Glomerular visceral epithelial cell (primary cell): ENCODE data around the gene PLEKHH2.
"Not testable (repeated sequence)": the region's sequence is repeated elsewhere in the genome, so short reads cannot be mapped to it uniquely, and the experiment has no call there.

Source experiments
- DNase-seq: peaks from one replicate; pipeline ENCODE4 v3.0.0-alpha.2; 2016; ENCODE audit errors: extremely low spot score

PLEKHH2 gene

DNA sequence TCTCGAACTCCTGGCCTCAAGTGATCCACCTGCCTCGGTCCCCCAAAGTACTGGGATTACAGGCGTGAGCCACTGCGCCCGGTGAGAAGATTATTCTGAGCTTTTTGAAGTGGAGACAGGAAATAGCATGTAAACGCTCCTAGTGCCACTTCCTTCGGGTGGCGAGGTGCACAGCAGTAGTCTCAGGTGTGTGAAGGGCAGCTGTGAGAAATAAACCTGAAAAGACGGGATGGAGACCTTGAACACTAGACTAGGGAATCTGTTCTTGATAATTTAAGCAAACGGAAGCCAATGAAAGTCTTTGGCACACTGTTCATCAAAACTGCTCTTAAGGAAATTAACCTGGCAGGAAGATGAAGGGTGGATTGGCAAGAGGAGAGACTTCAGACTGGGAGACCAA, 439 bp upstream of the PLEKHH2 start:
- DNase-seq = no peak

DNA sequence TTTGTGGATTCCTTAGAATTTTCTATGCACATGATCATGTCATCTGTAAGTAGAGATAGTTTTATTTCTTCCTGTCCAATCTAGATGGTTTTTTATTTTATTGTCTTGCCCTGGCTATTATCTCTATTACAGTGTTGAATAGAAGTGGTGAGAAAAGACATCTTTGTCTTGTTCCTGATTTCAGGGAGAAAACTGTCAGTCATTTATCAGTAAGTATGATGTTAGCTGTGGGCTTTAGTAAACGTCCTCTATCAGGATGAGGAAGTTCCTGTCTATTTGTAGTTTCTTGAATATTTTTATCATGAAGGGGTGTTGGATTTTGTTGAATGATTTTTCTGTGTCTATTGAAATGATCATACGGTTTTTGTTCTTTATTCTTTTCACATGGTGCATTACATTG, 5.3 kb downstream of the PLEKHH2 start:
- no peak for DNase-seq

GRCh38 chr2:43643680-43644079, 6.6 kb downstream of the PLEKHH2 start:
- DNase-seq = no peak

- DNase-seq = no peak
These were observed 12.1 kb downstream of the PLEKHH2 start for GRCh38 chr2:43648994-43649701.

GRCh38 chr2:43653506-43653905, 16.4 kb downstream of the PLEKHH2 start:
- DNase-seq = no peak

DNA sequence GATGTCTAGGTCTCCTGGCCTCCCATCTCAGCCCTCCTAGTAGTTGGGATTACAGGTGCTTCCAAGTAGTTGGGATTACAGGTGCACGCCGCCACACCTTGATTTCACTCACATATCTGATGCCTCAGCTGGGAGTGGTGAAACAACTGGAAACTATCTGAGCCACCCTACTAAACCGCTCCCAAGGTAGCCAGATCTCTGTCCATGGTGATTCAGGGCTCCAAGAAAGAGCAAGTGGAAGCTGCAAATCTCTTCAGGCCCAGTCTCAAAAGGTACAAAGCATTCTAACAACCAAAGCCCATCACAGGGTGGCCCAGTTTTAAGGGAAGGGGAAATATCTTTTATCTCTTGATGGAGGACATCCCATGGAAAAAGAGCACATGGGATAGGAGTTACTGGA, 20.2 kb downstream of the PLEKHH2 start:
- no peak for DNase-seq

GRCh38 chr2:43675646-43676321, 38.7 kb downstream of the PLEKHH2 start:
- no peak for DNase-seq

GRCh38 chr2:43676322-43677050, 39.4 kb downstream of the PLEKHH2 start, which contains the start of gene C1GALT1C1L:
Gene C1GALT1C1L (minus strand): TSS chr2:43676429. CDS start chr2:43676322, 107 bp downstream.
- DNase-seq = peak; percentile 66

- DNase-seq = not testable (repeated sequence)
These were observed 40.7 kb downstream of the PLEKHH2 start for GRCh38 chr2:43677783-43678182.

- no peak for DNase-seq
These were observed 48.3 kb downstream of the PLEKHH2 start for GRCh38 chr2:43685357-43685756.

GRCh38 chr2:43689999-43690398, 52.9 kb downstream of the PLEKHH2 start:
- no peak for DNase-seq

DNA sequence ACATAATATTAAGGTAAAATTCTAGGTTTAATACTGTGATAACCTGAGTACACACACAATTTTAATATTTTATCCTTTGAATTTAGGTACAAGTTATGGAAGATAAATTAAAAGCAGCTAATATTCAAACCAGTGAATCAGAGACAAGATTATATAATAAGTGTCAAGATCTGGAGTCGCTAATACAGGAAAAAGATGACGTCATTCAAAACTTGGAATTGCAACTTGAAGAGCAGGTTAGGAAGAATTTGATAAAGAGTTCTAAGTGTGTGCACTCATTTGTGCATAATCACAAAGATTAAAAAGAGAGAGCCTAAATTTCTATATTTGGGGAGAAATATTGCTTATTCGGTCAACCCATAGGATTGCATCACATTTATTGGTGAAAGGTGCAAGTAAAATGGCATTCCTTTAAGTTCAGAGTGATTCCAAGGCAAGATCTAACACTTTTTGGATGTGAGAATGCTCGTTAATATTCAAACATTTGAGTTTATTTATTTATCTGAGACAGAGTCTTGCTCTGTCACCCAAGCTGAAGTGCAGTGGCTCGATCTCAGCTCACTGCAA, 55.5 kb downstream of the PLEKHH2 start:
- DNase-seq = no peak

DNA sequence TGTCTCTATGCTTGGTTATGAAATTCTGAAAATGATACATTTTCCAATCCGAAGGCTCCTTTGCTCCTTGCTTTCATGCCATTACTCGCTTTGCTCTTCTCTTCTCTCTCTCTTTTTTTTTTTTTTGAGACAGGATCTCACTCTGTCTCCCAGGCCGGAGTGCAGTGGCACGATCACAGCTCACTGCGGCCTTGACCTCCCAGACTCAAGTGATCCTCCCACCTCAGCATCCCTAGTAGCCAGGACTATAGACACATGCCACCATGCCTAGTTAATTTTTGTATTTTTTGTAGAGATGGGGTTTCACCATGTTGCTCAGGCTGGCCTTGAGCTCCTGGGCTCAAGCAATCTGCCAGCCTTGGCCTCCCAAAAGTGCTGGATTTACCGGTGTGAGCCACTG, 61.1 kb downstream of the PLEKHH2 start:
- DNase-seq = not testable (repeated sequence)

DNA sequence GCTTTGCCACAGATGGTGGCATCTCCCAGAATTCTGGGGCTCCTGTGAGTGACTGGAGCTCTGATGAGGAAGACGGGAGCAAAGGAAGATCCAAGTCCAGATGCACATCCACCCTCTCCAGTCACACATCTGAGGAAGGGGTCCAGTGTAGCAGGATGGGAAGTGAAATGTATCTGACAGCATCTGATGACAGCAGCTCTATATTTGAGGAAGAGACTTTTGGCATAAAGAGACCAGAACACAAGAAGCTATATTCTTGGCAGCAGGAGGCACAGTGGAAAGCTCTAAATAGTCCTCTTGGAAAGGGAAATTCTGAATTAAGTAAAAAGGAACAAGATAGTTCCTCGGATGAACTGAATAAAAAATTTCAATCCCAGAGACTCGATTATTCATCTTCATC, 62.7 kb downstream of the PLEKHH2 start:
- no peak for DNase-seq

- DNase-seq = no peak
These were observed 64.1 kb downstream of the PLEKHH2 start for GRCh38 chr2:43701111-43701510.

GRCh38 chr2:43707255-43708015, 70.4 kb downstream of the PLEKHH2 start:
- DNase-seq = no peak

- DNase-seq = no peak
These were observed 71.1 kb downstream of the PLEKHH2 start for GRCh38 chr2:43708178-43708577.

- DNase-seq = no peak
These were observed 71.8 kb downstream of the PLEKHH2 start for GRCh38 chr2:43708891-43709290.

DNA sequence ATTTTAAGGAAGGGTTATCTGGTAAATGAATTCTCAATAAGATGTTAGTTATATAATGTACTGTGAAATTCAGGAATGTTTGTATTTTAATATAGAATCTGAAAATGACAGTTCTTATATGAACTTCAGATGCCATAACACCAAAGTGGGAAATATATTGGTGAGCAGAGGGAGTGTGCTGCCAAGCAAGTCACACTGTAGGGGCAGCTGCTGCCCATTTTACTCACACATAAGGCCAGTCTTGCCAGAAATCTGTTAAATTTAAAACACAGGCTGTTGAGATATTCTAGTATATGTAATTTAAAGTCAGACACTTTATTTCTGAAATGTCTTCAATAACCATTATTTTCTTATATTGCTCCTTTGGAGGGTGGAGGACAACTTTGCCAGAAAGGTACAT, 73.8 kb downstream of the PLEKHH2 start:
- DNase-seq = no peak

- no peak for DNase-seq
These were observed 77.1 kb downstream of the PLEKHH2 start for GRCh38 chr2:43714164-43714563.

DNA sequence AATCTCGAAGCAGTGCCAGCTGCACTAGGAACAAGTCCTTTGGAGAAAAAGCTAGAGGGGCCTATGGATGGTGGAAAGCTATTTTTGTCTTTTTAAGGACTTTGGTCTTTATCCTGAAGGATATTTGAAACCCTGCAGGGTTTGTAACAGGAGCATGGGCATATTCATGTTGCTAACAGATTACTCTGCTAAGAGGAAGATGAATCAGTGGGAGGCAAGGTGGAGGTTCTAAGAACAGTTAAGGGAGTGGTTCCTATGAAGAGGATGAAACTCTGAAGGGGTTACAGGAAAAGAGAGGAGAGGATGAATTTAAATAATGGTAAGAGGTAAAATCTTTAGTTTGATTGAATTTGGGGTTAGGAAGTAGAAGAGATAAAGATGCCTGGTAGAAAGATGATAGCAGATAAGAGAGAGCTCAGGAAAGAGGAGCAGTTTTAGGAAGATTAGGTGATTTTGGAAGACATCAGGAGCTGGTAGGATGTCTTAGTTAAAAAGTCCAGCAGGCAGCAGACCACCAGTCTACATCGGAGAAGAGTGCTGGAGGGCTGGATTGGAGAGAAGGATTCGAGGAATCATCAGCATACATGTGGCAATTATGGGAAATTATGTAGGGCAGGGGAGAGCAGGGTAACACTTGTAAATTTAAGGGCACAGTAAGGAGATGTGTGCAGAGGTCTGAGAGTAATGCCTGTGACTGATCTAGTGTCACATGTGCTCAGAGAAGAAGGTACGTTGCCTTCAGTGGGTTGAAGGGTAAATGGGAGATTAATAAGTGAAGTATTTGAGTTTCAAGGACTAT, 78.4 kb downstream of the PLEKHH2 start:
- no peak for DNase-seq
